HepG2 (cell line): ENCODE results near the gene MYO1C. TPM values are rescaled to one million over a fixed set of nuclear protein-coding genes. Genes with fewer than 3 reads are reported as not detected.
A peak's percentile ranks its signal among the peaks of the same experiment; 100 is the strongest.

ENCODE experiments used
- CBX5 ChIP-seq: sonication (generic); formaldehyde crosslinking; IDR thresholded peaks from 2 replicates; pipeline ENCODE4 v1.4.0; 2020; ENCODE audit warnings: missing genetic modification reagents, borderline replicate concordance
- FOSL1 ChIP-seq: sonication (generic); formaldehyde crosslinking; IDR thresholded peaks from 2 replicates; pipeline ENCODE4 v1.9.0; 2021; ENCODE audit warnings: missing genetic modification reagents, borderline replicate concordance
- KDM5A ChIP-seq: fragments of 200-600 bp; sonication (generic); IDR thresholded peaks from 2 replicates; pipeline ENCODE4 v1.7.0; 2018; ENCODE audit warnings: antibody characterized with exemption, mild to moderate bottlenecking, low read length, borderline replicate concordance
- MXD4 ChIP-seq: IDR thresholded peaks from 2 replicates; pipeline ENCODE4 v1.6.1; 2016; ENCODE audit warnings: mild to moderate bottlenecking, missing biosample characterization, missing genetic modification reagents
- NFYB ChIP-seq: sonication (generic); formaldehyde crosslinking; IDR thresholded peaks from 2 replicates; pipeline ENCODE4 v1.4.0; 2020; ENCODE audit warnings: missing genetic modification reagents
- POLR2AphosphoS2 ChIP-seq: IDR thresholded peaks from 2 replicates; pipeline ENCODE4 v1.6.1; 2011; ENCODE audit warnings: low read depth, low read length, improper control_type of control experiment
- RAD51 ChIP-seq: fragments of 450-650 bp; IDR thresholded peaks from 2 replicates; pipeline ENCODE4 v1.6.1; 2016; ENCODE audit warnings: borderline replicate concordance
- SP5 ChIP-seq: IDR thresholded peaks from 2 replicates; pipeline ENCODE4 v1.6.1; 2016; ENCODE audit warnings: low read depth, borderline replicate concordance
- ZBTB21 ChIP-seq: sonication (generic); formaldehyde crosslinking; IDR thresholded peaks from 2 replicates; pipeline ENCODE4 v1.4.0; 2020; ENCODE audit warnings: missing genetic modification reagents
- ZNF430 ChIP-seq: sonication (generic); formaldehyde crosslinking; IDR thresholded peaks from 2 replicates; pipeline ENCODE4 v1.9.0; 2021; ENCODE audit warnings: mild to moderate bottlenecking, missing genetic modification reagents
- ZNF510 ChIP-seq: sonication (generic); formaldehyde crosslinking; IDR thresholded peaks from 2 replicates; pipeline ENCODE4 v1.4.0; 2020; ENCODE audit warnings: low read depth, mild to moderate bottlenecking, missing genetic modification reagents
- ZNF75D ChIP-seq: sonication (generic); formaldehyde crosslinking; IDR thresholded peaks from 2 replicates; pipeline ENCODE4 v1.8.1; 2023; ENCODE audit warnings: missing genetic modification reagents, mild to moderate bottlenecking, borderline replicate concordance
- ZNF841 ChIP-seq: sonication (generic); formaldehyde crosslinking; IDR thresholded peaks from 2 replicates; pipeline ENCODE4 v1.8.1; 2023; ENCODE audit warnings: missing genetic modification reagents, borderline replicate concordance
- polyA plus RNA-seq, 8 experiments: library from polyadenylated mRNA; depleted of rRNA in 3 of 8; stranded (reverse) in 7 of 8; unstranded in 1 of 8; fragments of >200 nt; fragmentation: Illumina TruSeq in 4 of 8; extraction: Trizol in 4 of 8; gene quantifications; 2 replicates each; pipeline versions ENCODE4 v1.2.1 to v1.2.3, GENCODE V29; 2011 to 2016; ENCODE audit warnings: low read depth in 4 of 8, missing spikeins in 1 of 8, mixed read lengths in 1 of 8; ENCODE audit not compliant: insufficient read depth in 1 of 8
- total RNA-seq, 5 experiments: library from RNA; depleted of rRNA; stranded (reverse); fragments of >200 nt; fragmentation: Illumina TruSeq; extraction: Trizol; gene quantifications; 2 replicates each; pipeline ENCODE4 v1.2.3, GENCODE V29; 2016; ENCODE audit warnings: low read depth in 1 of 5
- TF ChIP-seq, protein P1 (sequence below): sonication (generic); formaldehyde crosslinking; IDR thresholded peaks from 2 replicates; pipeline ENCODE4 v1.9.0; 2021; ENCODE audit warnings: mild to moderate bottlenecking, missing genetic modification reagents
- TF ChIP-seq, protein P2 (sequence below): IDR thresholded peaks from 2 replicates; pipeline ENCODE4 v1.6.1; 2012; ENCODE audit warnings: low read depth, low read length, improper control_type of control experiment
- TF ChIP-seq, protein P3 (sequence below): sonication (generic); formaldehyde crosslinking; IDR thresholded peaks from 2 replicates; pipeline ENCODE4 v1.4.0; 2020; ENCODE audit warnings: mild to moderate bottlenecking, missing genetic modification reagents

MYO1C gene
- total and polyA plus RNA-seq, 2 of the 13 experiments (the other 11 are each of a cell fraction or from before 2014, with no cell fraction given), result 22.7 to 40.8 TPM

DNA sequence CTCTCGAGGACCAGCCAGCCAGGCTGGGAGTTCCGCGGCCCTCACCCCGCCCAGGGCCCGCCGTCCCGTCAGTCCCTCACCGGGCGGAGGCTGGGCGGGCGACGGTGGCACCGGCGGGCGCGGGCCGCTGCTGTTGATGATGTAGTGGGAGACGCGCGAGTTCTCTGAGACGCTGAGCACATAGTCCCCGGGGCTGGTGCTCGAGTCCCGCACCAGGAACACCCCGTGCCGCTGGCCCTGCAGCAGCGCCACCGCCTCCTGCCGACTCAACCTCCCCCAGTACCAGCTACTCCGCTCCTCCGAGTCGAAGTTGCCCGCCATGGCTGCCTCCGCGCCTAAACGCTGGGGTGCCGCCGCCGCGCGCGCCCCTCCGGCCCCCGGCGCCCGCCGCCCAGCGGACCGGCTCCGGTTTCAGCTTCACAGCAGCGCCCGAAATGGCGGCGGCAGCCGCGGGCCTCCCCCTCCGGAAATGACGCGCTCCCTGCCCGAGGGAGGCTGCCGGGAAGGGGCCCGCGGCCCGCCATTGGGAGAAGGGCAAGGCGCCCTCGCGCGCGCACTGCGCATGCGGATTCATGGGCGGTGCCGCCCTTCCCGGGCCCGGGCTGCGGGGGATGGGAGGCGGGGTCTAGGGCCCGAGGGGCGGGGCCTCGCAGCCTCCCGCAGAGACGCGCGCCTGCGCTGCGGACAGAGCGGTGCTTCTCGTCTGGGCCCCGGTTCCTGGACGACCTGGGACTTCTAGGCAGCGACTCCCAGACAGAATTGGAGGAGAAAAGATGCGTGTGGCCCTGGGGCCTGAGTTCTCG is 36.5 kb downstream of the MYO1C start, which contains the start of gene CRK (continued):
- TF ChIP-seq, protein P1, sequence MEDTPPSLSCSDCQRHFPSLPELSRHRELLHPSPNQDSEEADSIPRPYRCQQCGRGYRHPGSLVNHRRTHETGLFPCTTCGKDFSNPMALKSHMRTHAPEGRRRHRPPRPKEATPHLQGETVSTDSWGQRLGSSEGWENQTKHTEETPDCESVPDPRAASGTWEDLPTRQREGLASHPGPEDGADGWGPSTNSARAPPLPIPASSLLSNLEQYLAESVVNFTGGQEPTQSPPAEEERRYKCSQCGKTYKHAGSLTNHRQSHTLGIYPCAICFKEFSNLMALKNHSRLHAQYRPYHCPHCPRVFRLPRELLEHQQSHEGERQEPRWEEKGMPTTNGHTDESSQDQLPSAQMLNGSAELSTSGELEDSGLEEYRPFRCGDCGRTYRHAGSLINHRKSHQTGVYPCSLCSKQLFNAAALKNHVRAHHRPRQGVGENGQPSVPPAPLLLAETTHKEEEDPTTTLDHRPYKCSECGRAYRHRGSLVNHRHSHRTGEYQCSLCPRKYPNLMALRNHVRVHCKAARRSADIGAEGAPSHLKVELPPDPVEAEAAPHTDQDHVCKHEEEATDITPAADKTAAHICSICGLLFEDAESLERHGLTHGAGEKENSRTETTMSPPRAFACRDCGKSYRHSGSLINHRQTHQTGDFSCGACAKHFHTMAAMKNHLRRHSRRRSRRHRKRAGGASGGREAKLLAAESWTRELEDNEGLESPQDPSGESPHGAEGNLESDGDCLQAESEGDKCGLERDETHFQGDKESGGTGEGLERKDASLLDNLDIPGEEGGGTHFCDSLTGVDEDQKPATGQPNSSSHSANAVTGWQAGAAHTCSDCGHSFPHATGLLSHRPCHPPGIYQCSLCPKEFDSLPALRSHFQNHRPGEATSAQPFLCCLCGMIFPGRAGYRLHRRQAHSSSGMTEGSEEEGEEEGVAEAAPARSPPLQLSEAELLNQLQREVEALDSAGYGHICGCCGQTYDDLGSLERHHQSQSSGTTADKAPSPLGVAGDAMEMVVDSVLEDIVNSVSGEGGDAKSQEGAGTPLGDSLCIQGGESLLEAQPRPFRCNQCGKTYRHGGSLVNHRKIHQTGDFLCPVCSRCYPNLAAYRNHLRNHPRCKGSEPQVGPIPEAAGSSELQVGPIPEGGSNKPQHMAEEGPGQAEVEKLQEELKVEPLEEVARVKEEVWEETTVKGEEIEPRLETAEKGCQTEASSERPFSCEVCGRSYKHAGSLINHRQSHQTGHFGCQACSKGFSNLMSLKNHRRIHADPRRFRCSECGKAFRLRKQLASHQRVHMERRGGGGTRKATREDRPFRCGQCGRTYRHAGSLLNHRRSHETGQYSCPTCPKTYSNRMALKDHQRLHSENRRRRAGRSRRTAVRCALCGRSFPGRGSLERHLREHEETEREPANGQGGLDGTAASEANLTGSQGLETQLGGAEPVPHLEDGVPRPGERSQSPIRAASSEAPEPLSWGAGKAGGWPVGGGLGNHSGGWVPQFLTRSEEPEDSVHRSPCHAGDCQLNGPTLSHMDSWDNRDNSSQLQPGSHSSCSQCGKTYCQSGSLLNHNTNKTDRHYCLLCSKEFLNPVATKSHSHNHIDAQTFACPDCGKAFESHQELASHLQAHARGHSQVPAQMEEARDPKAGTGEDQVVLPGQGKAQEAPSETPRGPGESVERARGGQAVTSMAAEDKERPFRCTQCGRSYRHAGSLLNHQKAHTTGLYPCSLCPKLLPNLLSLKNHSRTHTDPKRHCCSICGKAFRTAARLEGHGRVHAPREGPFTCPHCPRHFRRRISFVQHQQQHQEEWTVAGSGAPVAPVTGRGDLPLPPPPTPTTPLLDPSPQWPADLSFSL (CRISPR knock-in tag), result no peak
- TF ChIP-seq ZNF75D, result no peak
- TF ChIP-seq SP5 (CRISPR knock-in tag), result no peak
- 0 out of 2 replicates have a peak, but pooled peaks have one; percentile 25 for TF ChIP-seq MXD4 (CRISPR knock-in tag)
- TF ChIP-seq KDM5A, result no peak; the same call in 1 of the 2 replicates
- no peak for TF ChIP-seq ZNF510
- no peak for TF ChIP-seq RAD51
- peak; percentile 39; the same call in 1 of the 2 replicates for TF ChIP-seq ZNF430 (CRISPR knock-in tag)
- peak; percentile 38 for TF ChIP-seq NFYB (CRISPR knock-in tag)
- 0 out of 2 replicates have a peak, but pooled peaks have one; percentile 17 for TF ChIP-seq ZBTB21 (CRISPR knock-in tag)
- TF ChIP-seq, protein P2, sequence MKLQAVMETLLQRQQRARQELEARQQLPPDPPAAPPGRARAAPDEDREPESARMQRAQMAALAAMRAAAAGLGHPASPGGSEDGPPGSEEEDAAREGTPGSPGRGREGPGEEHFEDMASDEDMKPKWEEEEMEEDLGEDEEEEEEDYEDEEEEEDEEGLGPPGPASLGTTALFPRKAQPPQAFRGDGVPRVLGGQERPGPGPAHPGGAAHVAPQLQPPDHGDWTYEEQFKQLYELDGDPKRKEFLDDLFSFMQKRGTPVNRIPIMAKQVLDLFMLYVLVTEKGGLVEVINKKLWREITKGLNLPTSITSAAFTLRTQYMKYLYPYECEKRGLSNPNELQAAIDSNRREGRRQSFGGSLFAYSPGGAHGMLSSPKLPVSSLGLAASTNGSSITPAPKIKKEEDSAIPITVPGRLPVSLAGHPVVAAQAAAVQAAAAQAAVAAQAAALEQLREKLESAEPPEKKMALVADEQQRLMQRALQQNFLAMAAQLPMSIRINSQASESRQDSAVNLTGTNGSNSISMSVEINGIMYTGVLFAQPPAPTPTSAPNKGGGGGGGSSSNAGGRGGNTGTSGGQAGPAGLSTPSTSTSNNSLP, result no peak
- TF ChIP-seq, protein P3, sequence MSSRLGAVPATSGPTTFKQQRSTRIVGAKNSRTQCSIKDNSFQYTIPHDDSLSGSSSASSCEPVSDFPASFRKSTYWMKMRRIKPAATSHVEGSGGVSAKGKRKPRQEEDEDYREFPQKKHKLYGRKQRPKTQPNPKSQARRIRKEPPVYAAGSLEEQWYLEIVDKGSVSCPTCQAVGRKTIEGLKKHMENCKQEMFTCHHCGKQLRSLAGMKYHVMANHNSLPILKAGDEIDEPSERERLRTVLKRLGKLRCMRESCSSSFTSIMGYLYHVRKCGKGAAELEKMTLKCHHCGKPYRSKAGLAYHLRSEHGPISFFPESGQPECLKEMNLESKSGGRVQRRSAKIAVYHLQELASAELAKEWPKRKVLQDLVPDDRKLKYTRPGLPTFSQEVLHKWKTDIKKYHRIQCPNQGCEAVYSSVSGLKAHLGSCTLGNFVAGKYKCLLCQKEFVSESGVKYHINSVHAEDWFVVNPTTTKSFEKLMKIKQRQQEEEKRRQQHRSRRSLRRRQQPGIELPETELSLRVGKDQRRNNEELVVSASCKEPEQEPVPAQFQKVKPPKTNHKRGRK (CRISPR knock-in tag), result no peak
- no peak for TF ChIP-seq CBX5 (CRISPR knock-in tag)
- no peak; the same call in 1 of the 2 replicates for TF ChIP-seq ZNF841
- no peak for TF ChIP-seq FOSL1
- 0 out of 2 replicates have a peak, but pooled peaks have one; percentile 76 for TF ChIP-seq POLR2AphosphoS2
